GM12892 (cell line): ENCODE measurements around the gene HOXC9.

Source experiments
- POLR2A ChIP-seq: IDR thresholded peaks from 2 replicates; pipeline ENCODE4 v1.6.1; 2011; ENCODE audit warnings: low read depth, low read length, control low read depth
- POLR2AphosphoS5 ChIP-seq: IDR thresholded peaks from 2 replicates; pipeline ENCODE4 v1.6.1; 2011; ENCODE audit warnings: low read depth, low read length, control low read depth
- TAF1 ChIP-seq: IDR thresholded peaks from 2 replicates; pipeline ENCODE4 v1.6.1; 2011; ENCODE audit warnings: low read depth, mild to moderate bottlenecking, control low read depth, low read length, borderline replicate concordance

GRCh38 chr12:53978477-53979356 lies 21.2 kb upstream of the HOXC9 start:
- no peak for TF ChIP-seq POLR2AphosphoS5
- no peak for TF ChIP-seq POLR2A
- no peak for TF ChIP-seq TAF1
